Liver (tissue), 9 donors: ENCODE data around the gene AP5Z1. TPM values are rescaled to one million over a fixed set of nuclear protein-coding genes. Genes with fewer than 3 reads are reported as not detected.

Experiments
- DNase-seq: peaks from one replicate; pipeline ENCODE4 v3.0.0-alpha.2; 2017; ENCODE audit warnings: low spot score
- H3K27ac ChIP-seq, 2 donors: one replicate each; pipeline ENCODE4 v1.7.0; 2013; ENCODE audit warnings: inconsistent platforms in 2 of 2, low read length in 2 of 2, control low read depth in 1 of 2, low read depth in 1 of 2, mild to moderate bottlenecking in 1 of 2
- H3K27me3 ChIP-seq, 4 donors: one replicate each; pipeline versions ENCODE4 v1.6.1 to v1.7.0; 2013; ENCODE audit warnings: low read length in 3 of 4, inconsistent platforms in 1 of 4, mild to moderate bottlenecking in 1 of 4, moderate library complexity in 1 of 4; ENCODE audit not compliant: control insufficient read depth in 4 of 4, insufficient read depth in 4 of 4
- H3K36me3 ChIP-seq, 4 donors: one replicate each; pipeline versions ENCODE4 v1.6.1 to v1.7.0; 2013; ENCODE audit warnings: low read length in 3 of 4, mild to moderate bottlenecking in 3 of 4, low read depth in 1 of 4, moderate library complexity in 1 of 4; ENCODE audit not compliant: control insufficient read depth in 4 of 4, insufficient read depth in 3 of 4
- H3K4me1 ChIP-seq, 4 donors: one replicate each; pipeline versions ENCODE4 v1.6.1 to v1.7.0; 2013; ENCODE audit warnings: low read length in 3 of 4, mild to moderate bottlenecking in 3 of 4, moderate library complexity in 1 of 4; ENCODE audit not compliant: control insufficient read depth in 4 of 4, insufficient read depth in 4 of 4
- H3K4me3 ChIP-seq, 3 donors: one replicate each; pipeline versions ENCODE4 v1.6.1 to v1.7.0; 2013; ENCODE audit warnings: low read length in 3 of 3, control low read depth in 1 of 3, low read depth in 1 of 3, mild to moderate bottlenecking in 1 of 3
- H3K9ac ChIP-seq, 2 donors: one replicate each; pipeline ENCODE4 v1.7.0; 2013; ENCODE audit warnings: low read length in 2 of 2, mild to moderate bottlenecking in 2 of 2, moderate library complexity in 2 of 2, control low read depth in 1 of 2, low read depth in 1 of 2
- H3K9me3 ChIP-seq, 4 donors: one replicate each; pipeline versions ENCODE4 v1.6.1 to v1.7.0; 2013; ENCODE audit warnings: low read length in 3 of 4; ENCODE audit not compliant: control insufficient read depth in 4 of 4
- CTCF ChIP-seq: fragments of 150-350 bp; IDR thresholded peaks from 2 replicates; pipeline ENCODE4 v1.5.1; 2017; ENCODE audit warnings: improper control_type of control experiment, low read depth, low read length; ENCODE audit not compliant: missing input control
- EGR1 ChIP-seq, 2 donors: IDR thresholded peaks; 2 replicates each; pipeline ENCODE4 v1.6.1; 2016 to 2018; ENCODE audit warnings: antibody characterized with exemption in 2 of 2, low read depth in 2 of 2
- FOXA1 ChIP-seq: IDR thresholded peaks from 2 replicates; pipeline ENCODE4 v1.6.1; 2016; ENCODE audit warnings: antibody characterized with exemption
- GABPA ChIP-seq, 2 donors: IDR thresholded peaks in 1 of 2; conservative IDR thresholded peaks in 1 of 2; 2 replicates each; pipeline ENCODE4 v1.6.1; 2016; ENCODE audit warnings: antibody characterized with exemption in 2 of 2, mild to moderate bottlenecking in 1 of 2, moderate library complexity in 1 of 2
- HNF4A ChIP-seq, 2 donors: conservative IDR thresholded peaks; 2 replicates each; pipeline ENCODE4 v1.6.1; 2016; ENCODE audit warnings: antibody characterized with exemption in 2 of 2, mild to moderate bottlenecking in 2 of 2
- HNF4G ChIP-seq: IDR thresholded peaks from 2 replicates; pipeline ENCODE4 v1.6.1; 2016; ENCODE audit warnings: antibody characterized with exemption
- JUND ChIP-seq, 2 donors: IDR thresholded peaks; 2 replicates each; pipeline ENCODE4 v1.6.1; 2016; ENCODE audit warnings: antibody characterized with exemption in 2 of 2
- MAX ChIP-seq: IDR thresholded peaks from 2 replicates; pipeline ENCODE4 v1.6.1; 2016; ENCODE audit warnings: antibody characterized with exemption
- NR2F2 ChIP-seq: IDR thresholded peaks from 2 replicates; pipeline ENCODE4 v1.6.1; 2016; ENCODE audit warnings: antibody characterized with exemption
- RAD21 ChIP-seq, 2 donors: IDR thresholded peaks; 2 replicates each; pipeline ENCODE4 v1.6.1; 2016; ENCODE audit warnings: antibody characterized with exemption in 2 of 2, mild to moderate bottlenecking in 2 of 2
- REST ChIP-seq: IDR thresholded peaks from 2 replicates; pipeline ENCODE4 v1.6.1; 2016; ENCODE audit warnings: antibody characterized with exemption, mild to moderate bottlenecking
- RXRA ChIP-seq, 2 donors: IDR thresholded peaks; 2 replicates each; pipeline ENCODE4 v1.6.1; 2017 to 2018; ENCODE audit warnings: antibody characterized with exemption in 2 of 2, mild to moderate bottlenecking in 1 of 2
- SP1 ChIP-seq: IDR thresholded peaks from 2 replicates; pipeline ENCODE4 v1.6.1; 2018; ENCODE audit warnings: antibody characterized with exemption, mild to moderate bottlenecking
- TAF1 ChIP-seq: conservative IDR thresholded peaks from 2 replicates; pipeline ENCODE4 v1.6.1; 2016; ENCODE audit warnings: antibody characterized with exemption, mild to moderate bottlenecking
- ZBTB33 ChIP-seq: IDR thresholded peaks from 2 replicates; pipeline ENCODE4 v1.6.1; 2016; ENCODE audit warnings: antibody characterized with exemption
- WGBS: extraction: QIAGEN DNeasy Blood & Tissue Kit; methylation state at CpG from one replicate; pipeline ENCODE4 v1.1.7; 2013; 5-methylcytosine and 5-hydroxymethylcytosine counted together
- polyA plus RNA-seq, 2 donors: library from polyadenylated mRNA; stranded (reverse) in 1 of 2; unstranded in 1 of 2; fragments of 200-250 nt in 1 of 2; fragments of >200 nt in 1 of 2; fragmentation: Nextera tagmentation in 1 of 2; extraction: Ambion mirVana in 1 of 2; gene quantifications; one replicate each; pipeline versions ENCODE4 v1.2.1 to v1.2.3, GENCODE V29; 2013 to 2015
- total RNA-seq, 2 donors: library from RNA; depleted of rRNA; stranded (reverse); fragments of >200 nt; gene quantifications; one replicate each; pipeline ENCODE4 v1.2.3, GENCODE V29; 2014
- donor health status: healthy.
- donor health status: healthy.
- donor health status: healthy.
- donor health status: healthy.
- donor health status: healthy.

The AP5Z1 gene
- total and polyA plus RNA-seq, 4 donors: 10.2 to 16.0 (median 14.2) TPM

GRCh38 chr7:4815121-4815520 lies 39.7 kb downstream of the AP5Z1 start:
- H3K4me3 ChIP-seq: no peak overlapping the region
- no peaks in the 10 kb centered on the region for H3K27me3 ChIP-seq
- H3K9ac ChIP-seq: no peak overlapping the region
- WGBS: 96% methylated on average over 14 of the region's 14 CpGs
- no peaks in the 10 kb centered on the region for H3K9me3 ChIP-seq
- TF ChIP-seq REST (no peak), FOXA1 (no peak), JUND (IDR thresholded peaks at IDR 0.05) (no peak), HNF4G (no peak), EGR1 (IDR thresholded peaks at IDR 0.05; ENCODE audit: low read depth in 2 of 2) (no peak), RXRA (IDR thresholded peaks at IDR 0.05) (no peak), GABPA (IDR thresholded peaks at IDR 0.05 in 1 of 2, conservative IDR thresholded peaks at IDR 0.05 in 1 of 2) (no peak), SP1 (no peak)
- no peaks in the 10 kb centered on the region for H3K4me1 ChIP-seq
- DNase-seq: no peak
- no peaks in the 10 kb centered on the region for H3K36me3 ChIP-seq
- no peak overlapping the region for H3K27ac ChIP-seq

GRCh38 chr7:4815609-4816418 lies 40.4 kb downstream of the AP5Z1 start:
- DNase-seq: no peak
- WGBS: 86% methylated on average over 38 of the region's 38 CpGs
- TF ChIP-seq SP1 (no peak), RAD21 (IDR thresholded peaks at IDR 0.05) (no peak), CTCF (no peak), EGR1 (IDR thresholded peaks at IDR 0.05; ENCODE audit: low read depth in 2 of 2) (no peak), TAF1 (no peak), MAX (no peak), ZBTB33 (no peak), NR2F2 (no peak), HNF4A (conservative IDR thresholded peaks at IDR 0.05) (no peak)
- Histone ChIP-seq H3K27ac (no peak overlapping the region), H3K36me3 (no peaks in the 10 kb centered on the region), H3K9ac (no peak overlapping the region), H3K4me3 (no peak overlapping the region), H3K9me3 (no peaks in the 10 kb centered on the region), H3K27me3 (no peaks in the 10 kb centered on the region), H3K4me1 (no peaks in the 10 kb centered on the region)
